LHCN-M2 (cell line): ENCODE data around the gene OR7E24. TPM values are rescaled to one million over a fixed set of nuclear protein-coding genes. Genes with fewer than 3 reads are reported as not detected.
"Not testable (repeated sequence)": the region's sequence is repeated elsewhere in the genome, so short reads cannot be mapped to it uniquely, and the experiment has no call there.

Experiments
- DNase-seq: peaks from one replicate; pipeline ENCODE4 v3.0.0-alpha.2; 2012; ENCODE audit warnings: low read depth
- polyA plus RNA-seq: library from polyadenylated mRNA; unstranded; fragments of >200 nt; gene quantifications from one replicate; pipeline ENCODE4 v1.2.1, GENCODE V29; 2012; ENCODE audit warnings: missing spikeins
- total RNA-seq: library from RNA; depleted of rRNA; stranded (reverse); fragments of >200 nt; gene quantifications from 2 replicates; pipeline ENCODE4 v1.2.3, GENCODE V29; 2014; rRNA removed

The OR7E24 gene
- not detected in 2 replicates for total RNA-seq
- not detected for polyA plus RNA-seq

- no peak for DNase-seq
These were observed at the start of gene OR7E24 for GRCh38 chr19:9250630-9251029. TSS of gene OR7E24 (plus strand) at chr19:9250930. CDS start at chr19:9251044, 114 bp downstream.

- DNase-seq, result peak; percentile 56
These were observed 45.1 kb upstream of the OR7E24 start for GRCh38 chr19:9205501-9206113.

GRCh38 chr19:9219489-9219888, 31.2 kb upstream of the OR7E24 start, which contains the start of gene OR7D4:
TSS of gene OR7D4 (minus strand) at chr19:9219589. CDS start at chr19:9214837, 4,752 bp downstream.
- DNase-seq, result no peak

GRCh38 chr19:9251236-9251635, 506 bp downstream of the OR7E24 start:
- DNase-seq, result no peak

- DNase-seq, result not testable (repeated sequence)
These were observed 32.8 kb downstream of the OR7E24 start for GRCh38 chr19:9283485-9283884.

GRCh38 chr19:9289231-9289884, 38.6 kb downstream of the OR7E24 start:
- no peak for DNase-seq

- DNase-seq, result no peak
These were observed 44.7 kb downstream of the OR7E24 start for GRCh38 chr19:9295411-9295849.

- no peak for DNase-seq
These were observed 45.6 kb downstream of the OR7E24 start for GRCh38 chr19:9296336-9296735.

Other genes with a start within 250 kb of the OR7E24 start
- not detected in 2 replicates for gene MUC16, start 240.5 kb upstream of the OR7E24 start, total RNA-seq
- gene OR1M1, start 163.9 kb upstream of the OR7E24 start, total RNA-seq, result not detected in 2 replicates
- gene OR7G2, start 143.5 kb upstream of the OR7E24 start, total RNA-seq, result not detected in 2 replicates
- not detected in 2 replicates for gene OR7G1, start 135.2 kb upstream of the OR7E24 start, total RNA-seq
- gene OR7G3, start 124.0 kb upstream of the OR7E24 start, total RNA-seq, result not detected in 2 replicates
- 22.8 and 23.8 TPM in 2 replicates for gene ZNF317, start 110.5 kb upstream of the OR7E24 start, total RNA-seq
- 0.17 TPM in 1 of 2 replicates, not detected in the other for gene OR7D2, start 72.0 kb upstream of the OR7E24 start, total RNA-seq
- gene OR7D4, start 31.3 kb upstream of the OR7E24 start, total RNA-seq, result not detected in 2 replicates
- gene ZNF699, start 58.9 kb downstream of the OR7E24 start, total RNA-seq, result 13.9 and 34.0 TPM in 2 replicates
- gene ZNF559, start 73.2 kb downstream of the OR7E24 start, total RNA-seq, result 6.2 and 8.0 TPM in 2 replicates
- gene ZNF177, start 112.1 kb downstream of the OR7E24 start, total RNA-seq, result 1.3 and 2.2 TPM in 2 replicates
- gene ZNF266, start 184.6 kb downstream of the OR7E24 start, total RNA-seq, result 10.8 and 12.9 TPM in 2 replicates
- not detected in 2 replicates for gene ZNF560, start 247.7 kb downstream of the OR7E24 start, total RNA-seq